OCI-M1 (cell line): Measurements from ENCODE around the gene LMO1.

Source experiments
- DNase-seq: peaks from one replicate; lab custom pipeline; 2025; lab: John Stamatoyannopoulos, UW

The LMO1 gene

GRCh38 chr11:8225589-8226036, 38.1 kb downstream of the LMO1 start:
- DNase-seq, result peak; percentile 72

GRCh38 chr11:8224711-8225110, 39.0 kb downstream of the LMO1 start:
- DNase-seq, result no peak

GRCh38 chr11:8224161-8224591, 39.5 kb downstream of the LMO1 start:
- DNase-seq, result no peak

GRCh38 chr11:8223513-8223900, 40.2 kb downstream of the LMO1 start:
- no peak for DNase-seq

- peak; percentile 81 for DNase-seq
These were observed 40.7 kb downstream of the LMO1 start for GRCh38 chr11:8222820-8223512.

DNA sequence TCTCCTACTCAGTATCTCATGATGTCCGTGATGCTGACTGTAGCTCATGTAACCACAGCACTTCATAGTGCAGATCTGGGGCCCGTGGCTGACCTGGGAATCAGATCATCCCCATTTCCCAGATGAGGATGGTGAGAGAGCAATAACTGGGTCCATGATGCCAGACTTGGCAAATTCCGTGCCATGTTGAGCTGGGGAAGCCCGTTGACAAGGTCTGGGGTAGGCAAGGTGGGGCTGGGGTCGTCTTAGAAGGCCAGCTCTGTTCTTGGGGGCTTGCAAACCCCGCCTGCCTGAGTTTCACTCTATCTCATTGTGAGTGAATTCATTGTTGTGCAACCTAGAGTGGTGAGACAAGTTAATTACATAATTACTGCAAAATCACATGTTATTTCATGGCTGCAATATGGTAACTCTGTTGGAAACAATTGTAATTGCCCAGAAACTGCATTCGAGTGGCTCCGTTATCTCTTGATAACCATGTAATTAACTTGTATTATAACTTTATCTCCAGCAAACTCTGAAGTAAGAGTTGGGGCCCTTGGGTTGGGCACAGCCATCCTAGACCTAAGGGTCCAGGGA, 41.7 kb downstream of the LMO1 start:
- DNase-seq, result no peak

DNA sequence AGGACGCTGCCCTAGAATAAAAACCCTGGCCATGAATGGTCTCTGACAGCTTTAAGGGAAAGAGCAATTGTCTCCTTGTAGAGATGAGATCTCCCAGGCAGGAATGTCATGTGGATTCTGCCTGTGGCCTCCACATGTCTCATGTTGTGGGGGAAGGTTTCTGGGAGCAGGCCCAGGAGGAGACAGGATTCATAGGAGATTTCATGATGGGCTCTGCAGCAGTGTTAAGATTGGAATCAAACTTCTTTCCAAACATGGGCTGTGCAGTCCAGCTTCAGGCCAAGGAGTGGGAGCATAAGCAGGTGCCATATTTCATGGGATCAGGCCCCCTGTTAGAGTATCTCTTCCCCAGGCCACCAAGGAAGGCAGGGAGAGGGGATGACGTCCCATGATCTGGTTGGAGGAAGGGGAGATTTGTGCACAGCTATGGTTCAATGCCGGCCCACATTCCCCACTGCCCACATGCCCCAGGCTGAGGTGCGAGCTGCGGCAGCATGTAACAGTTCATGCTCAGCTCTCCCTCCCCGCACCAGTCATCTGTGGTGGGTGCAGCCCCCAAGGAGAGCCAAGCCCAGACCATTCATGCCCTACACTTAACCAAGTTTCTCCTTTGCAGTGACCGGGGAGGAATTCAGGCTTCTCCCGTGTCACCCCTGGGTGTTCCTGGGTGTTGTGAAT, 42.5 kb downstream of the LMO1 start:
- no peak for DNase-seq

DNA sequence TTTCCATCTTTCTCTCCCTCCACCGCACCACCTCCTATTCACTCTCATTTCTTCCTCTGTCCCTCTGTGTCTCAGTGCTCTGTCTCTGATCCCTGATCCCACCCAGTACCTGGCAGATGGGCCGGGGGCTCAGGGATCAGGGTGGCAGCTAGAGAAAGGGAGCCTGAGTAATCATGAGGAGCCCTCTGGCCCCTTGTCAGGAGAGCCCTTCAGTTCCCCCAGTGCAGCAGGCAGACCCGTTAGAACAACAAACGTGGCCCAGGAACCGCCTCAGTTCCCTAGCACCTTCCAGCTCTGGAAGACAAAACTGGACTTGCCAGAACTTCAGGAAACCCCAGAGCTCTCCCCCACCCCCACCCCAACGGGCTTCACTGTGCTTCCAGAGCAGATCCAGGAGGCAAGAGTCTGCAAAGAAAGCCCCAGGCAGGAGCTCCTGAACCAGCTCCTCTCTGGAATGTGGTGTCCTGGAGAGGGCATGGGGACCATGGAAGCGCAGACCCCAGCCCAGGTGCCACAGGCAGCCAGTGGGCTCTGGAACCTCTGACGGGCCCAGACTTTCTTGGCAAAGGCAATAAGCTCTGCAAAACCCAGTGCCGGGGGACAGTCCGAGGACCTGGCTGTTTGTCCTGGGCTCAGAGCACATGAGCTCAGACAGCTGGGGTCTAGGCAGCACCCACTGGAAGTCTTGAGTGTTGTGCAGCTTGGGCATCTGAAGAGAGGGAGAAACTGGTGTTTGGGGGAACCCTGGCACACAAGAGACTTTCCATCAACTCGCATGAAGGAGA, 43.2 kb downstream of the LMO1 start:
- DNase-seq, result no peak

GRCh38 chr11:8219257-8220021, 44.2 kb downstream of the LMO1 start:
- peak; percentile 57 for DNase-seq

DNA sequence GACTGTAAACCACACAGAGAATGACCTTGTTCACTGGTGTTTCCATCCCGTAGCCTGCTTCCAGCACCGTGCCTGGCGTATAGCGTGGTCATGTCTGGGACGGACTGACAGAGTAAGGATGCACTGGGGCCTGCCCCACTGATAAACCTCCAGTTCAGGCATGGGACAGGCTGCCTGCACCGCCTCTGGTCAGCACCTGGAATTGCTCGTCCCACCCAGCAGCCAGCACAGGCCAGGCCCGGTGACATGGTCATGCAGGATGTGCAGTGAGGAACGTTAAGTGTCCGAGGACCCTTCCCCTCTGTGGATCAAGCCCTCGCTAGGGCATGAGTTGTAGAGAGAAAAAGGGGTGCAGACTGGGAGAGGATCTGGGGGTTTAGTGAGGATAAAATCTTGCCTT, 44.8 kb downstream of the LMO1 start:
- DNase-seq, result no peak

DNA sequence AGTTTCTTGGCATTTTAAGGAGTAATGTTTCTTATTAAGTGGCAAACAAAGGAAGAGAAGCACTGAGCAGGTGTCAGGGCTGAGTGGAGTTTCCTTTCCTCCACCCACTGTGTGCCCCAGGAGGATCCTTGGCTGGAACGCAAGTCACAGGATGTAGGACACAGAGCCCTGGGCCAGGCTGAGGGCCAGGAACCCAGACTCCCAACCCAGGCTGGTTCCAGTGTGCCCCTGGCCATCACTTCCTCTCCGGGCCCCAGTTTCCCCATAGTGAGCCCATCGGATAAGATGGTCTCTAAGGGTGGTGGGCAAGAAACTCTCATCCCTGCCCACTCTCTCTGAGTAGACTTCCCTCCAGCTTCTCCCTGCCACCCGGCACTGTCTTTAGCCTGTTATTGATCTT, 45.3 kb downstream of the LMO1 start:
- no peak for DNase-seq

DNA sequence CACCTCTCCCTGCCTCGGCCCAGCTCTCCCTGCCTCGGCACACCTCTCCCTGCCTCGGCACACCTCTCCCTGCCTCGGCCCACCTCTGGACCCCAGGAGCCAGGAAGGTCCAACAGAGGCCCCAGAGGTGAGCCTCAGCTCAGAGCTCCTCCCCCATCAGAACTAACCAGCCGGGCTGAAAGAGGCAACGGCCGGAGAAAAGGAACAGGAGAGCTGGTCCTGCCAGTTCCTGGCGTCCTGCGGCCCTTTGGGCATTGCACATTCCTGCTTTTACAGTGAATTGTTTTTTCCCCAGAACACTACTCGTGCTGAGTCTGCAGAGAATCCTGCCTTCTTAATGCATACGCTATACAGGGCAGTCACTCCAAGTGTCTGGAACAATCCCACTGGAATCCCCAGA, 45.8 kb downstream of the LMO1 start:
- DNase-seq, result no peak

DNA sequence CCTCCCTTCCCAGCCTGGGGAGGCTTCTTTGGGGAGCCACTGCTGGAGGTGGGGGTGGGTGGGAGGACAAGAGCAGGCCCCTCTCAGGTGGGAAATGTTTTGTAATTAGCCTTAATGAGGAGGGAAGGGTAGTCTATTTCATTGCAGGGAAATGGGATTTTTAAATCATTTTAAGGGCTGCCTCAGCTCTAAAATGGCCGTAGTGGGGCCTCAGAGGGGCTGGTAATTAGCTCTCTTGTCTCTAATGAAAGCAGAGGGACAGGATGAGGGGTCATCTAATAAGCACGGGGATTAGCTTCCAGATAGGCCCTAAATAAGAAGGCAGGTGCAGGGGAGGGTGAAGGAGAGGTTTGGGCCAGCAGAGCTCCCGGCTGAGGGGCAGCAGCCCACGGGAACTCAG, 46.5 kb downstream of the LMO1 start:
- DNase-seq, result no peak

DNA sequence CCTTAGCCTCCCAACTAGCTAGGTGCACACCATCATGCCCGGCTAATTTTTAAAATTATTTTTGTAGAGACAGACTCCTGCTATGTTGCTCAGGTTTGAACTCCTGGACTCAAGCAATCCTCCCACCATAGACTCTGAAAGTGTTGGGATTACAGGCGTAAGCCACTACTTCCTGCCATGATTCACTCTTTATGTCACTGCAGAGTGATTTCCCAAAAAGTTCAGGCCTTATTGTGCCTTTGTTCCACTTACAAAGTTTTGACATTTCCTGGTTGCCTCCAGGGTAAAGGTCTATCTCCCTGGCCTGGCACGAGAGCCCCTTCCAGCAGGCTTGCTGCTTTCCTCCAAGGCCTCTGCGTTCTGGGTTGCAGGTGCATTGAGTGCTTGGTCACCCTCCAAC, 50.3 kb downstream of the LMO1 start:
- DNase-seq, result no peak

DNA sequence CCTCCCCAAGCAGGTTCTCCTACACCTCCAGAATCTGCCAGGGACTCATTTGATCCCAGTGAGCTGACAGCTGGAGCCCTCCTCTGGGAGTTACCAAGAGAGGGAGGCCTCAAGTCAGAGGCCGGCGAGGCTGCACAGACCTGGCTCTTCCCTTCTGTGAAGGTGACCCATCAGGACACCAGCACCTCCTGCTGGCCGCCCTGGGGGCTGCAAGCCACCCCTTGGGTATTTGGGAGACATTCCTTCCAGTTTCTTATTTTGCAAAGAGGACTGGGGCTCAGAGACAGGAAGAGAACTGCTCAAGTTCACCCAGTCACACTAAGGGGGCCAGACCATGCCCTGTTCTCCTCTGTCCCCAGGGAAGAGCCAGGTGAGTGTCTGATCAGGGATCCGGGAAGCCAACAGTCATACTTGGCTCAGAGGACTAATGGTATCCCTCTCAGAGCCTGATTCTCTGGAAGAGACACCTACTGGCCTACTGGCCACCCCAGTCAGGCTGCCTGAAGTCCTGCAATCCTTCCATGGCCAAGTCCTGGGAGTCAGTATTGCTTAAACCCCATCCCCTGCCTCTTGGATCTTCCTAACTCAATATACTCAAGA, 54.4 kb downstream of the LMO1 start:
- peak; percentile 64 for DNase-seq

- DNase-seq, result no peak
These were observed 56.3 kb downstream of the LMO1 start for GRCh38 chr11:8207080-8208000.

DNA sequence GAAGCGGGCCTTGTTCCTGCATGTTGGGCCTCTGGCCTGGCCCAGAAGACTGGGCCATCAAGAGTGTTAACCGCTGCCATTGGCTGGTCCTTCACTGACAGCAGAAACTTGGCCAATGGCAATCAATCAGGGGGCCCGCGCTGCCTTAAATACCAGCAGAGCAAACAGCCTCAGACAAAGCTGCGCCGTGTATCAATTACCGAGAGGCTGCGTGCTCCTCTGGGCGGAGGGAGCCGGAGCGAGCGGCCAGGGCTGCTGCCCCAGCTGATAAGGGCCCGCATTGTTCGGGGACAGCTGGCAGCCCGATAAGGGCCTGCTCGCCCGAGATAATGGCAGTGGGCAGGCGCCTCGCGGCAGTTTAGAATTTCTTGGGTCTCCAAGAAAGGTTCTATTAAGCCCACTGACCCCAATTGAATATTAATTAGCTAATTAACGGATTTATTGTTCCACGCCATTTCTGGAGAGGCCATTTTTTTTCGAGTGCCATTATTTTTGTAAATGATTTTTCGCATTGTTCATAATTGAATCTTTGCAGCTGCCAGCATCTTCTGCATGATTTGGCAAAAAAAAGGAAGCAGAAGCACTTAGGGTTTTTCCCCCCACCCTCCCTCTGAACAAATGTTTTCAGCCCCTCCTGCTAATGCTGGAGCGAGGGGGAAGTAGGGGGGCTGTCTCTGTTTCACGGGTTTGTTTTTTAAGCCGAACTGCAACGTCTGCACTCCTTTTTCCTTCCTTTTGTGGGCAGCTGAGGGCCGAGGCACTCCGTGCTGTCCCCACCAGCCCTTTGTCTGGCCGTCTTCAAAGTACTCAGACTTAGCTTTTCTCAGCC, 57.2 kb downstream of the LMO1 start:
- DNase-seq, result peak; percentile 97

- DNase-seq, result no peak
These were observed 58.1 kb downstream of the LMO1 start for GRCh38 chr11:8205566-8205965.

- DNase-seq, result no peak
These were observed 59.1 kb downstream of the LMO1 start for GRCh38 chr11:8204596-8204995.
